Lung (tissue), 12 donors: ENCODE results near the gene SLC39A3. TPM values are rescaled to one million over a fixed set of nuclear protein-coding genes. Genes with fewer than 3 reads are reported as not detected.

Source experiments
- ATAC-seq: fragments of 200-7000 bp; cut with Tn5 transposase; one replicate; pipeline ENCODE4 v1.9.1; 2020; ENCODE audit warnings: moderate number of reproducible peaks; ENCODE audit not compliant: insufficient read depth, low FRiP score
- DNase-seq, 3 donors: peaks; one replicate each; pipeline ENCODE4 v3.0.0-alpha.2; 2013 to 2017
- H3K27ac ChIP-seq, 2 donors: one replicate each; pipeline ENCODE4 v1.5.1; 2013; ENCODE audit warnings: mild to moderate bottlenecking in 2 of 2, moderate library complexity in 2 of 2, control low read depth in 1 of 2, inconsistent platforms in 1 of 2, low read depth in 1 of 2, low read length in 1 of 2
- H3K27me3 ChIP-seq, 3 donors: one replicate each; pipeline ENCODE4 v1.5.1; 2013; ENCODE audit warnings: low read length in 2 of 3; ENCODE audit not compliant: control insufficient read depth in 3 of 3, insufficient read depth in 3 of 3
- H3K36me3 ChIP-seq, 4 donors: one replicate each; pipeline ENCODE4 v1.5.1; 2013; ENCODE audit warnings: low read length in 4 of 4, mild to moderate bottlenecking in 1 of 4, moderate library complexity in 1 of 4; ENCODE audit not compliant: control insufficient read depth in 4 of 4, insufficient read depth in 4 of 4
- H3K4me1 ChIP-seq, 5 donors: one replicate each; pipeline ENCODE4 v1.5.1; 2013; ENCODE audit warnings: low read length in 5 of 5, mild to moderate bottlenecking in 2 of 5, moderate library complexity in 1 of 5; ENCODE audit not compliant: control insufficient read depth in 5 of 5, insufficient read depth in 5 of 5
- H3K4me3 ChIP-seq: one replicate; pipeline ENCODE4 v1.5.1; 2013; ENCODE audit warnings: mild to moderate bottlenecking, control low read depth, moderate library complexity
- H3K9ac ChIP-seq, 2 donors: one replicate each; pipeline ENCODE4 v1.5.1; 2013; ENCODE audit warnings: low read length in 2 of 2, control low read depth in 1 of 2; ENCODE audit not compliant: insufficient read depth in 1 of 2
- H3K9me3 ChIP-seq, 4 donors: one replicate each; pipeline ENCODE4 v1.5.1; 2013; ENCODE audit warnings: low read length in 3 of 4, mild to moderate bottlenecking in 1 of 4, moderate library complexity in 1 of 4; ENCODE audit not compliant: control insufficient read depth in 4 of 4, insufficient read depth in 3 of 4
- WGBS, 2 donors: extraction: QIAGEN DNeasy Blood & Tissue Kit; methylation state at CpG; one replicate each; pipeline ENCODE4 v1.1.7; 2013; 5-methylcytosine and 5-hydroxymethylcytosine counted together
- polyA plus RNA-seq, 2 donors: library from polyadenylated mRNA; stranded (reverse); fragments of 200-250 nt; gene quantifications; one replicate each; pipeline ENCODE4 v1.2.1, GENCODE V29; 2013
- total RNA-seq, 2 donors: library from RNA; depleted of rRNA in 1 of 2; stranded (reverse); fragments of >200 nt in 1 of 2; gene quantifications; one replicate each; pipeline ENCODE4 v1.2.1, GENCODE V29; 2014 to 2021
- TF ChIP-seq, protein P1 (sequence below): IDR thresholded peaks from 2 replicates; pipeline ENCODE4 v1.5.1; 2012; ENCODE audit warnings: mild to moderate bottlenecking; ENCODE audit errors: control extremely low read depth, extremely low read depth
- donor health status: control.
- donor health status: control.
- donor health status: Bipolar disorder and iron deficiency.
- donor health status: healthy.
- donor health status: DM: yes; HTN: yes; CAD: no.

SLC39A3 gene
- total and polyA plus RNA-seq, 4 donors, result 17.7 to 51.2 (median 42.0) TPM

DNA sequence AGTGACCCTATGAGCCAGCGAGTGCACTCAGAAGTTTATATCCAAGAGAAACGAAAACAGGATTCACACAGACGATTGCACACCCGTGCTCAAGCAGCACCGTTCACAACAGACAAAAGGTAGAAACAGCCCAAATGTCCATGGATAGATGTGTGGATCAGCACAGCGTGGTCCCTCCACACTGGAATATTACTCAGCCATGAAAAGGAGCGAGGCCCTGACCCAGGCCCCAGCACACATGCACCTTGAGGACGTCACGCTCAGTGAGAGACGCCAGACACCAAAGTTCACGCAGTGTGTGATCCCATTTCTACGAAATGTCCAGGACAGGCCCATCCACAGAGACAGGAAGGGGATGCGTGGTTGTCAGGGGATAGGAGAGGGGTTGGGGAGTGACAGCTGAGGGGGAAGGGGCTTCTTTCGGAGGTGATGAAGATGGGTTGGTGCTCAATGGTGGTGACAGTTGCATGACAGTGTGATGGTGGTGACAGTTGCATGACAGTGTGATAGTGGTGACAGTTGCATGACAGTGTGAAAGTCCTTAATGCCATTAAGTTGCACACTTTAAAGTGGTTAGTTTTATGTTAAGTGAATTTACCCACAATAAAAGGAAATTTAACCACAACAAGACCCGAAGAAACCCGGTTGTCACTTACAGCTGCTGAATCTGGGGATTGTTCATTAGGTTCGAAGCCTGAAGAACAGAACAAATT, 18.9 kb upstream of the SLC39A3 start:
- Histone ChIP-seq H3K4me1 (no peaks in the 10 kb centered on the region), H3K9ac (no peak overlapping the region), H3K9me3 (peaks cover 0 to 5% (median 0%) of the 10 kb centered on the region in 4 donors), H3K27me3 (no peaks in the 10 kb centered on the region), H3K4me3 (no peak overlapping the region), H3K36me3 (peaks cover 7 to 74% (median 13%) of the 10 kb centered on the region in 4 donors), H3K27ac (no peak overlapping the region)
- ATAC-seq (no peak), DNase-seq (no peak)
- 93 to 96% methylated on average over 17 of the region's 17 CpGs for WGBS, 2 donors
- TF ChIP-seq, protein P1, sequence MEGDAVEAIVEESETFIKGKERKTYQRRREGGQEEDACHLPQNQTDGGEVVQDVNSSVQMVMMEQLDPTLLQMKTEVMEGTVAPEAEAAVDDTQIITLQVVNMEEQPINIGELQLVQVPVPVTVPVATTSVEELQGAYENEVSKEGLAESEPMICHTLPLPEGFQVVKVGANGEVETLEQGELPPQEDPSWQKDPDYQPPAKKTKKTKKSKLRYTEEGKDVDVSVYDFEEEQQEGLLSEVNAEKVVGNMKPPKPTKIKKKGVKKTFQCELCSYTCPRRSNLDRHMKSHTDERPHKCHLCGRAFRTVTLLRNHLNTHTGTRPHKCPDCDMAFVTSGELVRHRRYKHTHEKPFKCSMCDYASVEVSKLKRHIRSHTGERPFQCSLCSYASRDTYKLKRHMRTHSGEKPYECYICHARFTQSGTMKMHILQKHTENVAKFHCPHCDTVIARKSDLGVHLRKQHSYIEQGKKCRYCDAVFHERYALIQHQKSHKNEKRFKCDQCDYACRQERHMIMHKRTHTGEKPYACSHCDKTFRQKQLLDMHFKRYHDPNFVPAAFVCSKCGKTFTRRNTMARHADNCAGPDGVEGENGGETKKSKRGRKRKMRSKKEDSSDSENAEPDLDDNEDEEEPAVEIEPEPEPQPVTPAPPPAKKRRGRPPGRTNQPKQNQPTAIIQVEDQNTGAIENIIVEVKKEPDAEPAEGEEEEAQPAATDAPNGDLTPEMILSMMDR, result no peak

DNA sequence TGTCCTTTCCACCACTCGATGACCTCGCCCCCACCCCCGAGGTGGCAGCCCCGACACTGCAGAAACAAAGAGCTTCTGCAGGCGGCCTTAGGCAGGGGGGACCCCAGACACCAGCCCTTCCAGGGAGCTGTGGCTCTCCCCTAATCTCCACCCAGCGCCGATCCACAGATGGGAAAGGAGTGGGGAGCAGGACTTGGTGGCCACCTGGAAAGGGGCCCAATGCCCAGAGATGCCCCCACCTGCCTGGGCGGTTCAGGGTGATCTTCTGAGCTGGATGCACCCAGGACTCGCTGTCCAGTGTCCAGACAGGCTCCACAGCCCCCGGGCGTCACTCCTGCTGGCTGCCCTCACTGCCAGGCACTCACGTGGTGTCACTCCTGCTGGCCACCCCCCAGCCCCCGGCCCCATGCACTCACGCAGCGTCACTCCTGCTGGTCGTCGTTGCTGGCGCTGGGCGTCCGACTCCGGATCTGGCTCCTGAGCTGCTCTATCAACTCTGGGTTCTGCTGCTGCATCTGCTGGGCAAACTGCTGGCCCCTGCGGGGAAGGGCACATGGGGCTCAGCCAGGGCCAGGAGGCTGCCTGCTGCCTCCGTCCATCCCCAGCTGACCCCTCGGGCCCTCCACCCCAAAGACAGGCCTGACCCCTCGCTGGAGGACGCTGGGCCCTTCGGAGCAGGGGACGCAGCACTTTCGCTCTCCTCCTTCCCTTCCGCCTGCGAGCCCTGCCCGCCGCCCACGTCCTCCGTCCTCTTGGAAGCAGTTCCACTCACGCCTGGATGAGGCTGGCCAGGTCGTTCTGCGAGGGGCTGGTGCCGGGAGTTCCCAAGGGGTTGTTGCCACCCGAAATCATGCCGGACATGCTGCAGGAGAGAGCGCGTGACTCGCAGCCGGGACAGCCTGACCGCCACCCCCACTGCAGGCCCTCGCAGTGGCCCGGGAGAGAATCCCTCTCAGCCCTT, 17.4 kb upstream of the SLC39A3 start:
- TF ChIP-seq, protein P1, result no peak
- no peaks in the 10 kb centered on the region for H3K4me1 ChIP-seq
- ATAC-seq, result no peak
- H3K27ac ChIP-seq, result no peak overlapping the region
- DNase-seq, result no peak
- 96 to 97% methylated on average over 48 of the region's 48 CpGs for WGBS, 2 donors
- H3K4me3 ChIP-seq, result no peak overlapping the region
- peaks cover 8 to 60% (median 11%) of the 10 kb centered on the region in 4 donors for H3K36me3 ChIP-seq
- no peak overlapping the region for H3K9ac ChIP-seq
- no peaks in the 10 kb centered on the region for H3K27me3 ChIP-seq
- H3K9me3 ChIP-seq, result peaks cover 0 to 5% (median 0%) of the 10 kb centered on the region in 4 donors

DNA sequence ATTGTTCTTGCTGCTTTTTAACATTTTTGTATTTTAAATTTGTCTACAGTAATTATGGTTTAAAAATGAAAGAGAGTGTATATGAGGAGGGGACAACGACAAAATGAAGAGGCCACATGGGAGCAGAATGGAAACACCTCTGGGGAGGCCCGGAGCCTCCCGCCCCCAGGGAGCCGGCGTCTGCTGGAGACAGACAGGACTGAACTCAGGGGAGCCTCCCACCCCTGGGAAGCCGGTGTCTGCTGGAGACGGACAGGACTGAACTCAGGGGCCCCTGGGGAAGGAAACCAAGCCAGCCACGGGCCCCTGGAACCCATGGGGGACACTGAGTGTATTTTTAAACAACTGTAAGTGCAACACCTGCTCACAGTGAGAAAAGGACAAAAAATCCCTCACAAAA, 16.7 kb upstream of the SLC39A3 start:
- H3K9me3 ChIP-seq, result peaks cover 0 to 5% (median 0%) of the 10 kb centered on the region in 4 donors
- H3K9ac ChIP-seq, result no peak overlapping the region
- WGBS, 2 donors, result 87 to 88% methylated on average over 8 of the region's 8 CpGs
- H3K4me3 ChIP-seq, result no peak overlapping the region
- TF ChIP-seq, protein P1, result no peak
- ATAC-seq (no peak), DNase-seq (no peak)
- H3K27me3 ChIP-seq, result no peaks in the 10 kb centered on the region
- H3K4me1 ChIP-seq, result no peaks in the 10 kb centered on the region
- no peak overlapping the region for H3K27ac ChIP-seq
- peaks cover 8 to 53% (median 11%) of the 10 kb centered on the region in 4 donors for H3K36me3 ChIP-seq
